ENCODE results near the gene BCKDHB.
"Not testable (repeated sequence)": the region's sequence is repeated elsewhere in the genome, so short reads cannot be mapped to it uniquely, and the experiment has no call there.

GRCh38 chr6:80238754-80239153 lies 132.3 kb downstream of the BCKDHB start:
- TF ChIP-seq CTCF (IDR thresholded peaks at IDR 0.05; ENCODE audit: low read depth, low read length, poor library complexity, severe bottlenecking); EZH2phosphoT487 (IDR thresholded peaks at IDR 0.05; ENCODE audit: borderline replicate concordance, low read length): not testable (repeated sequence)

Data from DOHH2 (cell line).